ENCODE results near the gene MYO7B. TPM values are rescaled to one million over a fixed set of nuclear protein-coding genes. Genes with fewer than 3 reads are reported as not detected.

The MYO7B gene
- total RNA-seq, 1 donor from 2014 or later, result 0.28 TPM

DNA sequence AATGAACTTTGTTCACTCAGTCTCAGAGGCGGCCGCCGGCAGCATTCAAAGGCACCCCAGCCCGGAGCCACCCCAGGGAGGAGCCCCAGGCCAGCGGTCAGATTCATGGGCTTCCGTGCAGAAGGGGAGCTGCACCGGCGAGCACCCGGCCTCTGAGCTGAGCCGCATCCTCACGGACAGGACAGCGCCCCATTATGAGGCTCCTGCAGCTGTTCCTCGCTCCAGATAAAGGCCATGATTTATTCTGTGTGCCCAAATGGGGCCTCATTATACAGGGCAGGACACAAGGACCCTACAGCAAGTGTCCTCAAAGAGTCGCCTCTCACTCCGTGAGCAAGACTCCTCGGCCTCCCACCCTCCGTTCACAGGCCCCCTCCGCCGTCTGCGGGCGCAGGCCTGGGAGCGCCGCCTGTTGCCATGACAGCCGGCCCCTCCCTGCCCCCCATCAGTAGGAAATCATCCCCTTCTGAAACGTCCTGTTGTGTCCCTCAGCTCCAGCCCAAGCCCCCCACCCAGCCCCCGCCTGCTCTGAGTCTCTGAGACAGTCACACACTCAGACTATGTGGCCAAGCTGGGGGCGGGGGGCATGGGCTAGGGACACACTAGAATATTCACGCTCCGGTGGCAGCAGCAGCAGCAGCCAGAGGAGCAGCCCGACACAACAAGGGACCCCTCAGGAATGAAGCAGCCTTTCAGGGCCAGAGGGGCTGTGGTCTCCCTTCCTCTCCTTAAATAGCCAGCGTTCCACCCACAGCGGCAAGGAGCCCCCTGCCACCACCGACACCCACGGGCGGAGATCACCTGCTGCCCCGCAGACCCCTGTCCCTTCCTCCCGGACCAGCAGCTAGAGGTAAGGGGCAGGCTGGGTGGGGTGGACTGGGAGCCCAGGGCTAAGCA lies 110.2 kb downstream of the MYO7B start, which contains the start of gene GPR17:
GPR17 (plus strand) TSS at position 759 of the 897 bp plus-strand sequence. CDS start 4,583 bp downstream, outside the sequence.
- H3K4me3 Mint-ChIP-seq, result peak within 1 kb of the TSS; percentile 75
- H3K9me3 Mint-ChIP-seq, result no peaks in the 10 kb centered on the region
- H3K4me1 Mint-ChIP-seq, result peaks cover 51% of the 10 kb centered on the region
- no peaks in the 10 kb centered on the region for H3K36me3 Mint-ChIP-seq (ENCODE audit: low read depth)
- H3K27ac Mint-ChIP-seq (ENCODE audit: unreplicated experiment), result peak within 1 kb of the TSS; percentile 71
- TF ChIP-seq, protein P1, sequence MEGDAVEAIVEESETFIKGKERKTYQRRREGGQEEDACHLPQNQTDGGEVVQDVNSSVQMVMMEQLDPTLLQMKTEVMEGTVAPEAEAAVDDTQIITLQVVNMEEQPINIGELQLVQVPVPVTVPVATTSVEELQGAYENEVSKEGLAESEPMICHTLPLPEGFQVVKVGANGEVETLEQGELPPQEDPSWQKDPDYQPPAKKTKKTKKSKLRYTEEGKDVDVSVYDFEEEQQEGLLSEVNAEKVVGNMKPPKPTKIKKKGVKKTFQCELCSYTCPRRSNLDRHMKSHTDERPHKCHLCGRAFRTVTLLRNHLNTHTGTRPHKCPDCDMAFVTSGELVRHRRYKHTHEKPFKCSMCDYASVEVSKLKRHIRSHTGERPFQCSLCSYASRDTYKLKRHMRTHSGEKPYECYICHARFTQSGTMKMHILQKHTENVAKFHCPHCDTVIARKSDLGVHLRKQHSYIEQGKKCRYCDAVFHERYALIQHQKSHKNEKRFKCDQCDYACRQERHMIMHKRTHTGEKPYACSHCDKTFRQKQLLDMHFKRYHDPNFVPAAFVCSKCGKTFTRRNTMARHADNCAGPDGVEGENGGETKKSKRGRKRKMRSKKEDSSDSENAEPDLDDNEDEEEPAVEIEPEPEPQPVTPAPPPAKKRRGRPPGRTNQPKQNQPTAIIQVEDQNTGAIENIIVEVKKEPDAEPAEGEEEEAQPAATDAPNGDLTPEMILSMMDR (conservative IDR thresholded peaks at IDR 0.05), result no peak
- DNase-seq (ENCODE audit: low read depth, low spot score), result no peak
- H3K27me3 Mint-ChIP-seq (ENCODE audit: low read depth), result no peaks in the 10 kb centered on the region

DNA sequence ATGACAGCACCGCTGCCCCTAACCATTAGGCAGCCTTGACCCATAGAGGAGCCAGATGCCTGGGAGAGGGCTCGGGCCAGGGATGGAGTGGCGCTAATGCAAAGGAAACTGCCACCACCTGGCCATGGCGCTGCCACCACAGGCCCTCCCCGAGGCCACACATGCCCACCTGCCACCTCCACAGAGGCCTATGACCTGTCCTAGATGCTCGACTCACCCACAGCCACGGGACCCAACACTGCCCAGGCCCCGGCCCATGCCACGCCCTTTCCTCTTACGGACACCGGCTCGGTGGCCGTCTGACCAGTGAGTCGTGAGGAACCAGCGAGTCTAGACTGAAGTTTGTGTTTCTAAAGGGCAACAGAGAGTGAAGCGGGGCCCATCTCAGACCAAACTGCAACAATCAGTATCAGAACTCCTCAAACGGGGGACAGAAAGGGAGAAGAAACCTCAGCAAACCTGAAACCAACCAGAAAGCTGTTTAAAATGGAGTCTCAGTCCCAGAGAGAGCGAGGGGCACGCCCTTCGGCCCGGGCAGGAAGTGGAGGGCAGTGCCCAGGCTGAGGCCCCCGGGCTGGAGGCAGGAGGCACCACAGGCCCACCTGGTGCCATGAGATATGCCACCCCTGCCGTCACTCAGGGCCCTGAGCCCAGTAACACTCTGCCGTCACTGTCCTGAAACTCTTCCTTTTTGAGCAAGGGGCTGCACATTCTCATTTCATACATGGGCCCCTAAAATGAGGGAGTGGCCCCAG lies 111.2 kb downstream of the MYO7B start:
- DNase-seq (ENCODE audit: low read depth, low spot score), result no peak
- TF ChIP-seq, protein P1 (conservative IDR thresholded peaks at IDR 0.05), result no peak
- Mint-ChIP-seq H3K9me3 (no peaks in the 10 kb centered on the region), H3K27ac (ENCODE audit: unreplicated experiment) (peak overlapping the region; percentile 67), H3K27me3 (ENCODE audit: low read depth) (no peaks in the 10 kb centered on the region), H3K4me3 (peak overlapping the region; percentile 47), H3K4me1 (peaks cover 56% of the 10 kb centered on the region), H3K36me3 (ENCODE audit: low read depth) (no peaks in the 10 kb centered on the region)

DNA sequence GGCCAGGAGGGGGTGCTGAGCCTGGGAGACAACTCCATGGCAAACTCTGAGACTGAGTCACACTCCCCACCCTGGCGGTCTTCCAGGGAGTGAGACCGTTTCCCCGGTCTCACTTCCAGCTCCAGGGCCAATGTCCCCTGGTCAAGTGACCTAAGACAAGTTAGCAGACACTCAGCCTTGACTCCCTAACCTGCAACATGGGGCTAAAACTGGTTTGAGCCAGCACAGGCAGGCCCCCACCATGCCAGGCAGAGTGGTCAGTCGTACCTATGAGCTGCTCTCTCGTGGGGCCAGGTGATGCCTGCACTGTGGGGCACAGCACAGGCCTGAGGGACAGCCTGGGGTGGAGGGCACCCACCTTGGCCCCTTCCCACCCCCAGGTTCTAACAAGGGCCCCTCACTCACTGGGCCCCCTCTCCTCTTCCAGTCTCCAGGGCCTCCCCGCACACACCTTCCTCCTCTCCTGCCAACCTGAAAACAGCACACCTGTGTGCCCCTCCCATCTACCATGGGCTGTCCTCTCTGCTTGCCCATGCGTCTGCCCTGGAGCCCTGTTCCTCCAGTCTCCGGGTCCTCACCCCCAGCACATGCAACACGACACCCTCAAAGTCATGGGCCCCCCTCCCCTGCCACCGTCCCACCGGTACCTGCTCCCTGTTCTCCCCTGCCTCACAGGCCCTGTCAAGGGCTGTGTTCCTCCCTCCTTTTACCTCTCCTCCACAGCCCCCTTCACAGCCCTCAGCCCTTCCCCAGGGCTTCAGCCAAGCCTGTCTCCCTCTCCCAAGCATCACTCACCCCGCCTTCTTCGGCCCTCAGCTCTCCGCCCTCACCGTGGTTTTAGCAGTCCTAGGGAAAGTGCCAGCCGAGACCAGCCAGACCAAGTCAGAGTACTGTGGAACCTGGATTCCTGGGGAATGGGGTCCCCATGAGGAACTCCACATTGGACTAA lies 112.0 kb downstream of the MYO7B start:
- no peak for DNase-seq (ENCODE audit: low read depth, low spot score)
- TF ChIP-seq, protein P1 (conservative IDR thresholded peaks at IDR 0.05), result no peak
- H3K27ac Mint-ChIP-seq (ENCODE audit: unreplicated experiment), result peak overlapping the region; percentile 78
- peaks cover 65% of the 10 kb centered on the region for H3K4me1 Mint-ChIP-seq
- H3K36me3 Mint-ChIP-seq (ENCODE audit: low read depth), result no peaks in the 10 kb centered on the region
- no peaks in the 10 kb centered on the region for H3K27me3 Mint-ChIP-seq (ENCODE audit: low read depth)
- H3K9me3 Mint-ChIP-seq, result no peaks in the 10 kb centered on the region
- peak overlapping the region; percentile 24 for H3K4me3 Mint-ChIP-seq

DNA sequence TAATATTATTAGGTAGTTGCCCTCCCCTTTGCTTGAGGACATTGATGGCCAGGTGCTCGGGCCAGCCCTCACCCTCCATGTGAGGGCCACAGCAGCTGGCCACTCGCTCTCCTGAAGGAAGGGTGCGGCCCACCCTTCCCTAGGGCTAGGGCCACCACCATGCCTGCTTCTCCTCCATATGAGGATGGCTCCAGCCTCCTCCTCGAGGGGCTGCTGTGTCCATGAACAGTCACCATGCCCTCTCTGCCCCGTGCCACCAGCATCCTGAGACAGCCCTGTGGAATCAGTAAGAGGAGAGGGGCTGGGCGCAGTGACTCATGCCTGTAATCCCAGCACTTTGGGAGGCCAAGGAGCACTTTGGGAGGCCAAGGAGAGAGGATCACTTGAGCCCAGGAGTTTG lies 112.8 kb downstream of the MYO7B start:
- TF ChIP-seq, protein P1 (conservative IDR thresholded peaks at IDR 0.05), result no peak
- no peak overlapping the region for H3K4me3 Mint-ChIP-seq
- peaks cover 66% of the 10 kb centered on the region for H3K4me1 Mint-ChIP-seq
- no peak overlapping the region for H3K27ac Mint-ChIP-seq (ENCODE audit: unreplicated experiment)
- no peaks in the 10 kb centered on the region for H3K36me3 Mint-ChIP-seq (ENCODE audit: low read depth)
- H3K9me3 Mint-ChIP-seq, result no peaks in the 10 kb centered on the region
- no peaks in the 10 kb centered on the region for H3K27me3 Mint-ChIP-seq (ENCODE audit: low read depth)
- no peak for DNase-seq (ENCODE audit: low read depth, low spot score)
